HFFc6 (cell line): Measurements from ENCODE around the gene GIPC1. TPM values are rescaled to one million over a fixed set of nuclear protein-coding genes. Genes with fewer than 3 reads are reported as not detected.

Experiments
- DNase-seq: peaks from one replicate; pipeline ENCODE4 v3.0.0-alpha.2; 2018
- H3K27ac Mint-ChIP-seq: 2 replicates; pipeline ENCODE4 v1.8.0; 2020; ENCODE audit warnings: mild to moderate bottlenecking, mixed read lengths
- H3K27me3 Mint-ChIP-seq: 2 replicates; pipeline ENCODE4 v1.8.0; 2021; ENCODE audit warnings: mild to moderate bottlenecking, moderate library complexity, mixed read lengths; ENCODE audit not compliant: insufficient read depth
- H3K36me3 Mint-ChIP-seq: 2 replicates; pipeline ENCODE4 v1.8.0; 2021; ENCODE audit warnings: low read depth, mixed read lengths
- H3K4me1 Mint-ChIP-seq: 2 replicates; pipeline ENCODE4 v1.8.0; 2020; ENCODE audit warnings: low read depth, mixed read lengths
- H3K4me3 Mint-ChIP-seq: 2 replicates; pipeline ENCODE4 v1.8.0; 2020; ENCODE audit warnings: mild to moderate bottlenecking, moderate library complexity, mixed read lengths
- H3K9me3 Mint-ChIP-seq: 2 replicates; pipeline ENCODE4 v1.8.0; 2020; ENCODE audit warnings: mild to moderate bottlenecking, mixed read lengths
- CTCF ChIP-seq: fragments of 200-600 bp; sonication (generic); IDR thresholded peaks from 2 replicates; pipeline ENCODE4 v1.5.0; 2021; ENCODE audit warnings: antibody characterized with exemption, mild to moderate bottlenecking
- total RNA-seq, 6 experiments: library from RNA; stranded (reverse); fragmentation: NEBNext Ultra II Directional; extraction: Animal tissue kit (Norgen Biotek cat#: 25700); gene quantifications; 2 replicates in 1 of 6; 3 replicates in 5 of 6; pipeline ENCODE4 v1.2.3, GENCODE V29; 2021

The GIPC1 gene
- total RNA-seq, 6 experiments from 2014 or later, result 169 to 204 (median 181) TPM

GRCh38 chr19:14530506-14530905, 34.6 kb upstream of the GIPC1 start:
- no peaks in the 10 kb centered on the region for H3K36me3 Mint-ChIP-seq
- H3K9me3 Mint-ChIP-seq, result no peaks in the 10 kb centered on the region
- peaks cover 1% of the 10 kb centered on the region; the same call in 1 of the 2 replicates for H3K27me3 Mint-ChIP-seq
- no peak for DNase-seq
- H3K4me3 Mint-ChIP-seq, result peak overlapping the region; percentile 95
- peaks cover 24% of the 10 kb centered on the region for H3K4me1 Mint-ChIP-seq
- H3K27ac Mint-ChIP-seq, result no peak overlapping the region
- TF ChIP-seq CTCF, result no peak

- Mint-ChIP-seq H3K36me3 (no peaks in the 10 kb centered on the region), H3K4me1 (peaks cover 23% of the 10 kb centered on the region), H3K9me3 (no peaks in the 10 kb centered on the region), H3K27me3 (peaks cover 1% of the 10 kb centered on the region; the same call in 1 of the 2 replicates), H3K27ac (peak overlapping the region; percentile 81), H3K4me3 (peak overlapping the region; percentile 95)
- DNase-seq, result no peak
- TF ChIP-seq CTCF, result no peak
Measured at GRCh38 chr19:14530005-14530348, 34.0 kb upstream of the GIPC1 start.

GRCh38 chr19:14529254-14530004, 33.5 kb upstream of the GIPC1 start, which contains the start of gene TECR:
TECR (plus strand) TSS chr19:14529594; CDS start chr19:14529697, 103 bp downstream.
- Mint-ChIP-seq H3K27ac (peak within 1 kb of the TSS; percentile 95), H3K4me1 (peaks cover 23% of the 10 kb centered on the region), H3K27me3 (peaks cover 1% of the 10 kb centered on the region; the same call in 1 of the 2 replicates), H3K36me3 (no peaks in the 10 kb centered on the region), H3K4me3 (peak within 1 kb of the TSS; percentile 95), H3K9me3 (no peaks in the 10 kb centered on the region)
- TF ChIP-seq CTCF, result peak; percentile 17
- DNase-seq, result peak; percentile 100

GRCh38 chr19:14528419-14529253, 32.7 kb upstream of the GIPC1 start:
- Mint-ChIP-seq H3K27ac (peak overlapping the region; percentile 95), H3K4me1 (peaks cover 23% of the 10 kb centered on the region), H3K27me3 (peaks cover 1% of the 10 kb centered on the region; the same call in 1 of the 2 replicates), H3K9me3 (no peaks in the 10 kb centered on the region), H3K4me3 (peak overlapping the region; percentile 95), H3K36me3 (no peaks in the 10 kb centered on the region)
- no peak for TF ChIP-seq CTCF
- no peak for DNase-seq

GRCh38 chr19:14526423-14526822, 30.5 kb upstream of the GIPC1 start:
- DNase-seq, result no peak
- Mint-ChIP-seq H3K36me3 (no peaks in the 10 kb centered on the region), H3K9me3 (no peaks in the 10 kb centered on the region), H3K27ac (no peak overlapping the region), H3K4me1 (peaks cover 33% of the 10 kb centered on the region), H3K27me3 (peaks cover 1% of the 10 kb centered on the region; the same call in 1 of the 2 replicates), H3K4me3 (no peak overlapping the region)
- TF ChIP-seq CTCF, result no peak
